OCI-LY7 (cell line): ENCODE measurements around the gene RPS3.

ENCODE experiments used
- EZH2phosphoT487 ChIP-seq: fragments of 200-600 bp; sonication (generic); IDR thresholded peaks from 2 replicates; pipeline ENCODE4 v1.6.1; 2018; ENCODE audit warnings: low read depth, borderline replicate concordance, mild to moderate bottlenecking, mixed run types, antibody characterized with exemption, low read length, moderate library complexity, mixed read lengths
- TF ChIP-seq, protein P1 (sequence below): fragments of 200-600 bp; sonication (generic); conservative IDR thresholded peaks from 2 replicates; pipeline ENCODE4 v1.5.1; 2014; ENCODE audit warnings: mild to moderate bottlenecking, antibody characterized with exemption, low read length, moderate library complexity, mixed read lengths

DNA sequence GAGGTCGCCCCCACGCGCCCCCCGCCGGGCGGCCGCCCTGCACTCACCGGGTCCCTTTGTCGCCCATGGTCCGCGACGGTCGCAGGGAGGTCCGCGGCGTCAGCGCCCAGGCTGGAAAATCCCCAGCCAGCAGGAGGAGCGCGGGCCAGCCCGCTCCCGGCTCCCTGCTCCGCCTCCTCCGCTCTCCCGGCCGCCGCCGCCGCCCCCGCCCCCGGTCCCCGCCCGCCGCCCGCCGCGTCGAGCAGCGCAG, 47.9 kb upstream of the RPS3 start, which contains the start of gene ARRB1:
- TF ChIP-seq, protein P1, sequence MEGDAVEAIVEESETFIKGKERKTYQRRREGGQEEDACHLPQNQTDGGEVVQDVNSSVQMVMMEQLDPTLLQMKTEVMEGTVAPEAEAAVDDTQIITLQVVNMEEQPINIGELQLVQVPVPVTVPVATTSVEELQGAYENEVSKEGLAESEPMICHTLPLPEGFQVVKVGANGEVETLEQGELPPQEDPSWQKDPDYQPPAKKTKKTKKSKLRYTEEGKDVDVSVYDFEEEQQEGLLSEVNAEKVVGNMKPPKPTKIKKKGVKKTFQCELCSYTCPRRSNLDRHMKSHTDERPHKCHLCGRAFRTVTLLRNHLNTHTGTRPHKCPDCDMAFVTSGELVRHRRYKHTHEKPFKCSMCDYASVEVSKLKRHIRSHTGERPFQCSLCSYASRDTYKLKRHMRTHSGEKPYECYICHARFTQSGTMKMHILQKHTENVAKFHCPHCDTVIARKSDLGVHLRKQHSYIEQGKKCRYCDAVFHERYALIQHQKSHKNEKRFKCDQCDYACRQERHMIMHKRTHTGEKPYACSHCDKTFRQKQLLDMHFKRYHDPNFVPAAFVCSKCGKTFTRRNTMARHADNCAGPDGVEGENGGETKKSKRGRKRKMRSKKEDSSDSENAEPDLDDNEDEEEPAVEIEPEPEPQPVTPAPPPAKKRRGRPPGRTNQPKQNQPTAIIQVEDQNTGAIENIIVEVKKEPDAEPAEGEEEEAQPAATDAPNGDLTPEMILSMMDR, result no peak
- TF ChIP-seq EZH2phosphoT487, result no peak
